Mesendoderm (in vitro differentiated cells): Measurements from ENCODE around the gene ACSL3. TPM values are rescaled to one million over a fixed set of nuclear protein-coding genes. Genes with fewer than 3 reads are reported as not detected.

Experiments used
- DNase-seq: peaks from one replicate; pipeline ENCODE4 v3.0.0; 2013
- H2AK5ac ChIP-seq: 2 replicates; pipeline ENCODE4 v1.6.1; 2013; ENCODE audit warnings: low read length, inconsistent platforms
- H2BK120ac ChIP-seq: 2 replicates; pipeline ENCODE4 v1.6.1; 2013; ENCODE audit warnings: low read depth, mild to moderate bottlenecking, low read length, moderate library complexity, mixed read lengths
- H2BK15ac ChIP-seq: replicated peaks from 2 replicates; pipeline ENCODE4 v1.6.1; 2013; ENCODE audit warnings: low read depth, mild to moderate bottlenecking, moderate library complexity
- H2BK5ac ChIP-seq: 2 replicates; pipeline ENCODE4 v1.6.1; 2013; ENCODE audit warnings: low read length, inconsistent platforms
- H3K18ac ChIP-seq: 2 replicates; pipeline ENCODE4 v1.6.1; 2013; ENCODE audit warnings: mild to moderate bottlenecking, low read length, mixed read lengths
- H3K23ac ChIP-seq: one replicate; pipeline ENCODE4 v1.6.1; 2013; ENCODE audit warnings: low read length
- H3K27ac ChIP-seq: 2 replicates; pipeline ENCODE4 v1.5.1; 2013; ENCODE audit warnings: low read depth, mild to moderate bottlenecking, inconsistent platforms, low read length, moderate library complexity
- H3K27me3 ChIP-seq: 2 replicates; pipeline ENCODE4 v1.6.1; 2013; ENCODE audit warnings: low read length, control low read depth, mild to moderate bottlenecking, inconsistent platforms; ENCODE audit not compliant: insufficient read depth, poor library complexity
- H3K36me3 ChIP-seq: 2 replicates; pipeline ENCODE4 v1.6.1; 2013; ENCODE audit warnings: low read length, inconsistent platforms; ENCODE audit not compliant: control insufficient read depth, insufficient read depth
- H3K4ac ChIP-seq: one replicate; pipeline ENCODE4 v1.6.1; 2013; ENCODE audit warnings: low read depth, mild to moderate bottlenecking, low read length, moderate library complexity
- H3K4me1 ChIP-seq: 2 replicates; pipeline ENCODE4 v1.6.1; 2013; ENCODE audit warnings: low read depth, low read length, inconsistent platforms; ENCODE audit not compliant: control insufficient read depth
- H3K4me2 ChIP-seq: 2 replicates; pipeline ENCODE4 v1.6.1; 2013; ENCODE audit warnings: low read length
- H3K4me3 ChIP-seq: 2 replicates; pipeline ENCODE4 v1.5.1; 2013; ENCODE audit warnings: mild to moderate bottlenecking, low read length
- H3K56ac ChIP-seq: one replicate; pipeline ENCODE4 v1.6.1; 2013; ENCODE audit warnings: low read length
- H3K79me1 ChIP-seq: 2 replicates; pipeline ENCODE4 v1.6.1; 2013; ENCODE audit warnings: low read length, inconsistent platforms
- H3K79me2 ChIP-seq: 2 replicates; pipeline ENCODE4 v1.6.1; 2013; ENCODE audit warnings: mild to moderate bottlenecking, low read length; ENCODE audit not compliant: control insufficient read depth, insufficient read depth
- H3K9ac ChIP-seq: 2 replicates; pipeline ENCODE4 v1.6.1; 2013; ENCODE audit warnings: low read length, inconsistent platforms
- H4K5ac ChIP-seq: one replicate; pipeline ENCODE4 v1.6.1; 2013; ENCODE audit warnings: low read length
- H4K8ac ChIP-seq: one replicate; pipeline ENCODE4 v1.6.1; 2013; ENCODE audit warnings: low read depth, mild to moderate bottlenecking, control low read depth, low read length, moderate library complexity
- WGBS: extraction: QIAGEN DNeasy Blood & Tissue Kit; methylation state at CpG from one replicate; pipeline ENCODE4 v1.1.7; 2013; ENCODE audit warnings: low lambda C conversion rate, missing lambda C conversion rate; ENCODE audit not compliant: insufficient coverage; ENCODE audit errors: extremely low coverage; 5-methylcytosine and 5-hydroxymethylcytosine counted together
- polyA plus RNA-seq, 2 experiments: library from polyadenylated mRNA; stranded (reverse); fragments of 200-250 nt; gene quantifications; one replicate each; pipeline ENCODE4 v1.2.3, GENCODE V29; 2013

Gene ACSL3
- 81.5 TPM for polyA plus RNA-seq (2013, experiment 1 of 2)
- polyA plus RNA-seq (2013, experiment 2 of 2): 84.2 TPM

- H3K23ac ChIP-seq: peak within 1 kb of the TSS; percentile 97
- peak within 1 kb of the TSS; percentile 7 for H2BK15ac ChIP-seq
- peaks cover 7% of the 10 kb centered on the region for H3K79me1 ChIP-seq
- peak within 1 kb of the TSS; percentile 70 for H3K4me2 ChIP-seq
- H2BK120ac ChIP-seq: peak within 1 kb of the TSS; percentile 19
- no peaks in the 10 kb centered on the region for H3K36me3 ChIP-seq
- H3K56ac ChIP-seq: peak within 1 kb of the TSS; percentile 96
- peaks cover 43% of the 10 kb centered on the region for H3K79me2 ChIP-seq
- peak; percentile 99 for DNase-seq
- H3K4me1 ChIP-seq: peaks cover 7% of the 10 kb centered on the region
- no peak within 1 kb of the TSS for H4K5ac ChIP-seq
- no peak within 1 kb of the TSS for H4K8ac ChIP-seq
- peak within 1 kb of the TSS; percentile 72 for H3K4ac ChIP-seq
- H3K4me3 ChIP-seq: peak within 1 kb of the TSS; percentile 85
- no CpG with 5 or more reads among the region's 99 CpGs for WGBS
- peak within 1 kb of the TSS; percentile 96 for H3K9ac ChIP-seq
- no peaks in the 10 kb centered on the region for H3K27me3 ChIP-seq
- no peak within 1 kb of the TSS for H2AK5ac ChIP-seq
- H2BK5ac ChIP-seq: peak within 1 kb of the TSS; percentile 80
- peak within 1 kb of the TSS; percentile 88 for H3K27ac ChIP-seq
- peak within 1 kb of the TSS; percentile 31 for H3K18ac ChIP-seq
Observed at GRCh38 chr2:222860740-222861410, at the start of gene ACSL3. Gene ACSL3, plus strand, starts transcription at chr2:222861036. Its CDS starts 47,737 bp downstream, at chr2:222908773.

- Histone ChIP-seq H4K8ac (no peak overlapping the region), H3K56ac (no peak overlapping the region), H3K36me3 (no peaks in the 10 kb centered on the region), H3K27me3 (no peaks in the 10 kb centered on the region), H3K4me1 (no peaks in the 10 kb centered on the region), H3K4ac (no peak overlapping the region), H4K5ac (no peak overlapping the region), H3K4me3 (no peak overlapping the region), H3K79me1 (no peaks in the 10 kb centered on the region), H2BK15ac (no peak overlapping the region), H2BK5ac (no peak overlapping the region), H3K4me2 (no peak overlapping the region), H3K23ac (no peak overlapping the region), H2BK120ac (no peak overlapping the region), H3K18ac (no peak overlapping the region), H3K79me2 (no peaks in the 10 kb centered on the region), H3K27ac (no peak overlapping the region), H3K9ac (no peak overlapping the region), H2AK5ac (no peak overlapping the region)
- no CpG with 5 or more reads among the region's 1 CpG for WGBS
- no peak for DNase-seq
Observed at GRCh38 chr2:222811828-222812227, 49.0 kb upstream of the ACSL3 start.

- H3K27me3 ChIP-seq: no peaks in the 10 kb centered on the region
- H3K4ac ChIP-seq: no peak overlapping the region
- no peaks in the 10 kb centered on the region for H3K4me1 ChIP-seq
- DNase-seq: no peak
- no peak overlapping the region for H2BK120ac ChIP-seq
- no peak overlapping the region for H2BK5ac ChIP-seq
- no peak overlapping the region for H3K18ac ChIP-seq
- H3K9ac ChIP-seq: no peak overlapping the region
- H4K8ac ChIP-seq: no peak overlapping the region
- no peaks in the 10 kb centered on the region for H3K79me1 ChIP-seq
- no peaks in the 10 kb centered on the region for H3K79me2 ChIP-seq
- H2BK15ac ChIP-seq: no peak overlapping the region
- no peak overlapping the region for H3K4me2 ChIP-seq
- no peak overlapping the region for H3K23ac ChIP-seq
- H2AK5ac ChIP-seq: no peak overlapping the region
- H3K56ac ChIP-seq: no peak overlapping the region
- no peak overlapping the region for H3K4me3 ChIP-seq
- no peaks in the 10 kb centered on the region for H3K36me3 ChIP-seq
- WGBS: no CpG with 5 or more reads among the region's 6 CpGs
- no peak overlapping the region for H4K5ac ChIP-seq
- no peak overlapping the region for H3K27ac ChIP-seq
Observed at GRCh38 chr2:222813177-222813843, 47.5 kb upstream of the ACSL3 start.

- H3K18ac ChIP-seq: no peak overlapping the region
- H3K4ac ChIP-seq: no peak overlapping the region
- no peak overlapping the region for H2BK120ac ChIP-seq
- H2BK15ac ChIP-seq: no peak overlapping the region
- no peaks in the 10 kb centered on the region for H3K79me2 ChIP-seq
- H4K5ac ChIP-seq: no peak overlapping the region
- H4K8ac ChIP-seq: no peak overlapping the region
- no peak overlapping the region for H2AK5ac ChIP-seq
- H3K27ac ChIP-seq: no peak overlapping the region
- H3K4me3 ChIP-seq: no peak overlapping the region
- no peak overlapping the region for H3K4me2 ChIP-seq
- H3K23ac ChIP-seq: no peak overlapping the region
- H3K56ac ChIP-seq: no peak overlapping the region
- H3K4me1 ChIP-seq: no peaks in the 10 kb centered on the region
- no CpG with 5 or more reads among the region's 2 CpGs for WGBS
- H3K9ac ChIP-seq: no peak overlapping the region
- no peak for DNase-seq
- no peak overlapping the region for H2BK5ac ChIP-seq
- H3K36me3 ChIP-seq: no peaks in the 10 kb centered on the region
- no peaks in the 10 kb centered on the region for H3K27me3 ChIP-seq
- H3K79me1 ChIP-seq: no peaks in the 10 kb centered on the region
Observed at GRCh38 chr2:222819722-222820333, 41.0 kb upstream of the ACSL3 start.

GRCh38 chr2:222823183-222823930 lies 37.5 kb upstream of the ACSL3 start:
- Histone ChIP-seq H3K23ac (peak overlapping the region; percentile 80), H3K79me2 (no peaks in the 10 kb centered on the region), H2BK120ac (no peak overlapping the region), H4K5ac (no peak overlapping the region), H3K56ac (no peak overlapping the region), H4K8ac (no peak overlapping the region), H3K9ac (no peak overlapping the region), H2BK5ac (no peak overlapping the region), H3K4me1 (no peaks in the 10 kb centered on the region), H3K4ac (no peak overlapping the region), H3K4me3 (no peak overlapping the region), H3K27ac (no peak overlapping the region), H3K27me3 (no peaks in the 10 kb centered on the region), H3K4me2 (no peak overlapping the region), H2BK15ac (no peak overlapping the region), H3K79me1 (no peaks in the 10 kb centered on the region), H2AK5ac (no peak overlapping the region), H3K18ac (no peak overlapping the region), H3K36me3 (no peaks in the 10 kb centered on the region)
- no peak for DNase-seq
- no CpG with 5 or more reads among the region's 6 CpGs for WGBS
